GM18951 (cell line): Measurements from ENCODE around the gene COQ7.

Experiments used
- POLR2A ChIP-seq: IDR thresholded peaks from 4 replicates; pipeline ENCODE4 v1.6.1; 2011; ENCODE audit warnings: mild to moderate bottlenecking; ENCODE audit not compliant: insufficient read length, insufficient read depth; ENCODE audit errors: extremely low read depth
- in situ Hi-C: fragments of 300-500 bp; cut with MboI; formaldehyde crosslinking; loops from one replicate; pipeline ENCODE4 v1.12.0; 2022; ENCODE audit warnings: low sequenced_read_pairs, mixed read lengths, inconsistent platforms; ENCODE audit not compliant: unreplicated experiment

The COQ7 gene

DNA sequence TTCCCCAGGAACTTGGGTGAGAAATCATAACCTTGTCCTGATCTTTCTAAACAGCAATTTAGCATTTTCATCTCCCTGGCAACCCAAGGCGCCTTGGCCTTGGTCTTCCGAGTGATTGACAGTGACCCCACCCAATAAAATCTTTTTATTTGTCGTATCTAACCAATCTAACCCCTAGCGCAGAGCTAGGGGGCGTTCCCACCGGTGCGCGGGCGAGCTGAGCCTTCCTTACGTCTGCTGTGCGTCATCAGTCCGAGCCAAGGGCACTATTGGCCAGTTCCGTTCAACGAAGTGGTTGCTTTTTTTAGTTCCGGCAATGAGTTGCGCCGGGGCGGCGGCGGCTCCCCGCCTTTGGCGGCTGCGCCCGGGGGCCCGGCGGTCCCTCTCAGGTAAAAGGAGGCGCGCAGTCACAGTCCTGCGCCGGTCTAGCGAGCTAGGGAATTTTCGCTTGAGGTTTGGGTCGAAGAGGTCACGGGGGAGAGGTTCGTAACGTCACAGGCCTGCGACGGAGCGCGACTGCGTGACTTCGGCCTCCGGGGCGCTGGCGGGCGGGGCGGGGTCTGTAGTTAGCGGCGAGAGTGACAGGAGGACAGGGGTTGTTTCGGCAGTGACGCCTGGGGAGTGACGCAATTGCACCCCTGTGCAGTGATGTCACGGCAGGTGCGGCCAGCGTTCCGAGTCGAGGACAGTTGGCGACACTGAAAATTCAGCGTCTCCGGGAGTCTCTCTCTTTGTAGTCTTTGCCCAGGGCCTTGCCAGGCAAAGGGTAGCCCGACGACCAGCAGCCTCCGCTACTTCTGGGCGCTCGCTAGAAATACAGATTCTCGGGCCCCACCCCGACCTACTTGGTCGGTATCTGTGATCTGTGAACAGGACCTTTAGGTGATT lies at the start of gene COQ7:
Gene COQ7, plus strand, starts transcription at position 266 of the 888 bp plus-strand sequence. Its CDS starts 51 bp downstream, at position 317.
- peak; percentile 56 for TF ChIP-seq POLR2A
- in situ Hi-C loops: no loop called here

DNA sequence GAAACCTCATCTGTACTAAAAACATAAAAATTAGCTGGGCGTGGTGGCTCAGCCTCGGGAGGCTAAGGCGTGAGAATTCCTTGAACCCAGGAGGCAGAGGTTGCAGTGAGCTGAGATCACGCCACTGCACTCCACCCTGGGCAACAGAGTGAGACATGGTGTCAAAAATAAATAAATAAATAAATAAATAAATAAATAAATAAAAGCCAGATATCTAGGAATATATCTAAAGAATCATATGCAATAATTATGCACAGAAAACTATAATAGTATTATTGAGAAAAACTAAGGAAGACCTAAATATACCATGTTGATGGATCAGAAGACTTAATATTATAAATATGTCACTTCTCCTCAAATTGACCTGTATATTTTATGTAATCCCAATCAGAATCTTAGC lies 46.7 kb upstream of the COQ7 start:
- in situ Hi-C loops: no loop called here
- TF ChIP-seq POLR2A: no peak

DNA sequence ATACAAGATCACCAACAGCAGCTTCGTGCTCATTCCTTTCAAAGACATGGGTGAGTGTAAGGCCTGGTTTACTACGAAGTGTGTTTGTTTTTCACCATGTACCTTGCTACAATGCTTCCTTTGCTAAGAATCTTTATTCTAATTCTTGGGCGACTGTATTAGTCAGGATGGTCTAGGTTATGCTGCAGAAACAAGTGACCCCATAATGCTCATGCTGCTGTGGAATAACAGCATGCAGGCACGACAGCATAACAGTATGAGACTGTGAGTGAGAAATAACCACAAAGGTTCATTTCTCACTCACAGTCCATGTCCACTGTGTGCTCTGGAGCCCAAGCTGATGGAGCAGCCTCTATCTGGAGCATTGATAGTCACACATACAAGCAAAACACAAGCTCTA lies 45.7 kb upstream of the COQ7 start:
- in situ Hi-C loops: no loop called here
- no peak for TF ChIP-seq POLR2A

DNA sequence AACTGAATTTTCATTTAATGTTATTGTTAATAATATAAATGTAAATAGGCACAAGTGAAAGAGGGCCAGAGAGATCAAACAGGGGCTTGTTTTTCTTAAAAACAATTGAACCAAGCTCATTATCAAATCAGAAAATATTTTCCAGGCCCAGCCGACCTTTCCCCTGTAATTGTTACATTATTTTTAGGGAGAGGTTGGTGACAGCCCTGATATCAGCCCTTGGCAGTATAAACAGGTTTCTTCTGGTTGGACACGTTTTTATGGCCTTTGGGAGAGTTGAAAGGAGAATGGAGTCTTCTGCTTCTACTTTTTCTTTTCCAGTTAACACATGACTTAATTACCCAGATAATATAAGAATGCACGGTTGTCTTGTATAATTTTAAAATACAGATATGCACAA lies 40.0 kb upstream of the COQ7 start:
- in situ Hi-C loops: no loop called here

DNA sequence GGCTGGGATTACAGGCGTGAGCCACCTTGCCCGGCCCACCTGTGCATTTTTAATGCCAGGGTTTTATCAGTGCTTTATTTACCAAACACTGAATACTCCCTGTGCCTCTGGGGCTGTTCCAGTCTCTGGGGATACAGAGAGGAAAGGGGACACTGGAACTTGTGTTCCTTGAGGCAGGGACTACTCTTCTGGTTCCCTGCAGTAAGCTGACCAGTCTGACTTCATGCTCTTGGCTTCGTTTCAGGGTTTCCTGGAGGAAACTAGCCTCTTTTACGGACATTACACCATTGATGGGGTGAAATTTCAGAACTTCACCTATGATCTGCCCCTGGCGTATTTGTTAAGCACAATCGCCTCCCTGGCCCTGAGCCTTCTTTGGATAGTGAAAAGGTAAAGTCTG lies 37.4 kb upstream of the COQ7 start:
- TF ChIP-seq POLR2A: no peak
- in situ Hi-C loops: no loop called here

More for the DNA sequence above, 40.0 kb upstream of the COQ7 start:
- no peak for TF ChIP-seq POLR2A

DNA sequence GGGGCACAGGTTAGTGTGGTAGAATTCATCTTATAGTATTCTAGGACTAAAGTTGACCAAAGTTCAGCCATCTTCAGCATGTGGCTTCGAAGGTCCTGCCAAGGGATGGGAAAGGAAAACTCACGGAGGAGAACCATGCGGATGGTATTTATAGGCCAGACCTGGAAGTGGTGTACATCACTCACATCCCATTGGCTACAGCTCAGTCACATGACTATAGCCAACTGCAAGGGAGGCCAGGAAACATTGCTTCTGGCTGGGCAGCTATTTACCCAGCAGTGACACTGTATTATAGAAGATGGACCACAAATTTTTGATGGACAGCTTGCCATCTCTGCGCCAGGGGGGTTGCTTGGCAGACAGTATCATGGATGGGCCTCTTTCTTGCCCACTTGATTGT lies 35.7 kb upstream of the COQ7 start:
- TF ChIP-seq POLR2A: no peak
- in situ Hi-C loops: no loop called here

DNA sequence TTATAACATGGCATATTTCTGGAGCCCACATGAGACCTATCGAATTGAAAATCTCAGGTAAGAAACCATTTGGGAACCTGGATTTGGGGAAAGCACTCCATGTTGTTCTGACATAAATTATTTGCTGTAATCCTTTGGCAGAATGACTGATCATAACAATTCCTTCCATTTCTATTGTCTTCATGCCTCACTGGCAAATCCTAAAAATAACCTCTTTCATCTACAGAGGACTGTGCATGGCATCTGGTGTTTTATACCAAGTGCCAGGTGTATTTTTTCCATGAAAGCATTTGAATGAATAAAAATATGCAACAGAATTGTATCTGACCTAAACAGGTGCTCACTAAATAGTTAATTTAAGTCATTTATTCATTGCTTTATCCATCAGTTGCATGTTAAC lies 33.7 kb upstream of the COQ7 start:
- no peak for TF ChIP-seq POLR2A
- in situ Hi-C loops: no loop called here

- no peak for TF ChIP-seq POLR2A
- in situ Hi-C loops: no loop called here
These were observed 27.0 kb upstream of the COQ7 start for GRCh38 chr16:19040400-19040799.

DNA sequence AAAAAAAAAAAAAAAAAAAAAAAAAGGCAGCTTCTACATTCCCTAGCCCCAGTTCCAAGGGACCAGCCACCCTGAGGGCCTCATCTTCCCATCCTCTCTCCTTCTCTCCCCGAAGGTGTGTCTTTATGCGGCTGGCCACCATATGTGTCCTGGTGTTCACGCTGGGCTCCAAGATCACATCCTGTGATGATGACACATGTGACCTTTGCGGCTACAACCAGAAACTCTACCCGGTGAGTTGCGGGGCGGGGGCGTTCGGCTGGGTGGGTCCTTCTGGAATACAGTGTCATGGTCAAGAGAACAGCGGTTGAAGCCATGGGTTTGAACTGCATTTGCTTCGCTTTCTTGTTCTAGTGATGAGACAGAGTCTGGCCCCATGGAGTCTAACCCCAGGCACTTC lies 22.6 kb upstream of the COQ7 start:
- no peak for TF ChIP-seq POLR2A
- in situ Hi-C loops: no loop called here

- TF ChIP-seq POLR2A: no peak
- in situ Hi-C loops: no loop called here
These were observed 21.4 kb upstream of the COQ7 start for GRCh38 chr16:19046062-19046461.

- TF ChIP-seq POLR2A: no peak
- in situ Hi-C loops: no loop called here
These were observed 4.7 kb upstream of the COQ7 start for GRCh38 chr16:19062706-19063105.

DNA sequence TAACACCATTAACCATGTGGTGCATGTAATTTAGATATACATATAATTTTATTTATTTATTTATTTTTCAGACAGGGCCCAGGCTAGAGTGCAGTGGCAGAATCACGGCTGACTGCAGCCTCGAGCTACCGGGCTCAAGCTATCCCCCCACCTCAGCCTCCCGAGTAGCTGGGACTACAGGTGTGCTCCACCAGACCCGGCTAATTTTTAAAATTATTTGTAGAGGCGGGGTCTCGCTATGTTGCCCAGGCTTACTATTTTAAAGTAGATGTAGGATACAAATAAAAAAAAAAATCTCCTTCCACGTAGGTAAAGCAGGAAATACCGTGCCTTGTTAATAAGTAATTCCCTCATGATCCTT lies 446 bp upstream of the COQ7 start:
- in situ Hi-C loops: no loop called here
- no peak for TF ChIP-seq POLR2A

GRCh38 chr16:19068237-19068815 lies 912 bp downstream of the COQ7 start:
- TF ChIP-seq POLR2A: no peak
- in situ Hi-C loops: no loop called here
